ELF-1 (cell line): ENCODE measurements around the gene ZNF407.

Source experiments
- DNase-seq: peaks from one replicate; pipeline ENCODE4 v3.0.0-alpha.2; 2016; ENCODE audit warnings: low read depth, low spot score

The ZNF407 gene

GRCh38 chr18:74874351-74874750 is 276.7 kb downstream of the ZNF407 start:
- no peak for DNase-seq

- DNase-seq: no peak
Observed at GRCh38 chr18:74876630-74877243, 279.1 kb downstream of the ZNF407 start.

GRCh38 chr18:74878267-74878666 is 280.6 kb downstream of the ZNF407 start:
- DNase-seq: no peak

- DNase-seq: no peak
Observed at GRCh38 chr18:74880706-74881278, 283.1 kb downstream of the ZNF407 start.

GRCh38 chr18:74892066-74892627 is 294.5 kb downstream of the ZNF407 start:
- no peak for DNase-seq

- no peak for DNase-seq
Observed at GRCh38 chr18:74895686-74896085, 298.0 kb downstream of the ZNF407 start.

DNA sequence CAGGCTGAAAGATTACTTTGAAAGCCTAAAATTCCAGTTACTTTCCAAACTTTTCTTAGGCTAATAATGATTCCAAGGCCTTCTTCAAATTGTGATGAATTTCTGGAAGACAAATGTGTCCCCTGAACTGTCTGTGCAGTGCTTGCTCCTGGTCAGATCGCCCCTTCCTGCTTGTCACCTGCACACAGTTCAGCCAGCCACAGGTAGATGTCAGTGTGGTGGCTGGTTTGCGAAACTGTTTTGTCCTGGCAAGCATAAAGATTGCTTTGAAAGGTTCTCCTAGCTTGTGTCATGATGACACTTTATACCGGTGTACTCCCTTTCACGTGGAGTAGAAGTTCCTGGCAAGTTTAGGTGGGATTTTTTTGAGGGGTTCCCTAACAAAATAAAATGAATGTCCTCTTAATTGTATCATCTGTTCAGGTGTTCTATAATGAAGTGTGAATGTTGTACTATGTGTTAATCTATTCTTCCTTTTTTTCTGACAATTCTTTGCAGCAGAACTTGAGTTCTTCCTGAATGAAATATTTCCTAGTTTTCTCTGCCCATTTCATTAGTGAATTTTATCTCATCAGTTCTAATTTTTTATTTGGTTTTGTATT is 298.8 kb downstream of the ZNF407 start:
- DNase-seq: peak; percentile 68

GRCh38 chr18:74897971-74898657 is 300.4 kb downstream of the ZNF407 start:
- DNase-seq: no peak

DNA sequence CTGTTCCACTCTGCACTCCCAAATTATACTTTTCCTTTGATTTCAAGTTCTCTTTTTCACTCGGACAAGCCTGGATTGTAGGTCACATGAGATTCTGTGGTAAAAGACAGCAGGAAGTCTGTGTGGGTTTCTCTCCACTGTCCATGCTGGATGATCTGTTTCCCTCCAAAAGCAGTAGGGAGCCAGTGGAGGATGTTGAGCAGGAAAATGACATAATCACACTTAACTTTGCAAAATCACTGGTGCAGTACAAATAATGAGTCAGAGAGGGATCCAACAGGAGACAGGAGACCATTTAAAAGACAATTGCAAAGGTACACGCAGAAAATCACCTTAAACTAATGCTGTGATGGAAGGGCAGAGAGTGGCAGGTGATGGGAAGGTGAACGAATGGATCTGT is 301.3 kb downstream of the ZNF407 start:
- DNase-seq: no peak

DNA sequence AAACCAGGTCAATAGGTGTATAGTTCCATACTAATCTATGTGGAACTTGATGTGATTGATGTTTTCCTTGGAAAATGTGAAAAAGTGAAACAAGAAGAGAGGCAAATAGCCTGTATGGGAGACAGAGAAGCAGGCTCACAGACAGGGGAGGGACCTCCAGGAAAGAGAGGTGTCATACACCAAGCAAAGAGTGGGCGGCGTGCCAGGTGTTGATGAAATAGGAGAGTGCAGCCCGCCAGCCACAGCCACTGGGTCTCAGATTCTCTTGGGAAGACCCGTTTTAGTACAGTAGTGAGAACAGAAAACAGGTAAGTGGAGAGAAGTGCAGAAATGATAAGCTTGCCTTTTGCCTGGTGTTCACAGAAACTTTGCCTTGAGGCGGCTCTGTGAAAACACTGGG is 301.9 kb downstream of the ZNF407 start:
- DNase-seq: no peak

DNA sequence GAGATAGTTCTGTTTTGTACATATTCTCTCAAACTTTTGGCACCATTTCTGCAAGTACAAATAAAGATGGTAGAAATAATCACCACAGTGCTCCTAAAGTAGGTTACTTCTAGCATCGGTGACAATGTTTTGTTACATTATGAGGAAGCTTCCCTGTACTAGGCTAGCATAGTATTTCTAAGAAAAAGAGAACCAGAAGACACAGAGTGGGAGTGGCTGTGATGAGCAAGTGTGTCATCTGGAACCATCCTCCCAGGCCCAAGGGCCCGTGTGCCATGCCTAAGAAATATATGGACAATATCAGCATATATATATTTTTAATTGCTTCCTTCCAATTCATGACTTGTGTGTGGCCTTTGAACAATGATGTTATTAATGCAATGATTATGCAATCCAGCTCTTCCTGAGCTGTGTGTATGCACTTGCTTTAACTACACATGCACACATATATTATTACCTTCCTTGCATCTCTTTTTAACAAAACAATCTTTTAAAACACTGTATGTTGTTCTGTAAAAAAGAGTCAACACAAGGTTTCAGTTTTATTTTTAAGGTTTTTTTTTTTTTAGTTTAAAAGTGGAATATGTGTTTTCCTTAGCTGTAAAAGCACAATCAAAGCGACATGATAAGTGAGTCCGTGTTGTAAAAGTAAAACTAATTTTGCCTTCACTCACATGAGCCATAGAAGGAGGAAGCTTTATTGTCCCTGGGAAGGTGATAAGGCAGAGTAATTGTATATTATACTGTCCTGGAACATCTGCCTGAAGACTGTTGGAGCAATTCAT is 303.9 kb downstream of the ZNF407 start:
- DNase-seq: no peak

GRCh38 chr18:74902147-74902455 is 304.4 kb downstream of the ZNF407 start:
- no peak for DNase-seq

DNA sequence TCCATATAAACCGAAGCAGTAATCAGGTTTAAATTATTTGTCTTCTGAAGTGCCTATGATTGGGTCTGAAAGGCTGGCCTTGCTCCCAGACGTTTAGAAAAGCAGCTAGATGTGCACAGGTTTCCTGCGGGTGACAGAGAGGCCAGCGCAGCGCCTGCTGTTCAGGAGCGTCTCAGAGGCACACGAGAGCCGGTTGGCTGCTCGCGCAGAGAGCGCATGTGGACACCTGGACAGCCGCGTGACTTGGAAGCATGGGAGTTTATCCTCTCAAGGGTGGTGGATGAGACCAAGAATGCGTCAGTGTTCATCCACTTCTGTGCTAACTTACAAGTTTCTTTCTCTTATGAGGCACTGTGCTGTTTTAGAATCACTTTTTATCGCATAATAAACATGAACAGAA is 307.6 kb downstream of the ZNF407 start:
- no peak for DNase-seq

DNA sequence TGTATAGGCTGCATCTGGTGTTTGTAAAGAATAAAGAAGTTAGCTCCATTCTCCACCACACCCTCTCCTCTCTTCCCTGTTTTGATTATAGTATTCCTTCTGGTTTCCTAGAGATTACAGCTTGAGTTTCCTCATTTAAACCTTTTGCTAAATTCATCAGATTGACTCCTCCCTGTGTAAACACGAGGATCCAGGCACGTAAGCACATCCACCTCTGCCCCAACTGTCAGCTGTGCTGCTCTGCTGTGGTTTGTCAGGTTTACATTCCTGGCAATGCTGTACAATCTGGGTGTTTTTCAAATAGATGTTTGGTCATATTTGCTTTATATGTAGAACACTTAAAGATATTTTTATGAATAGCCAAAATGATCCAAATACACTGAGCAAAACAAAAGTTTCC is 308.5 kb downstream of the ZNF407 start:
- DNase-seq: no peak

- peak; percentile 24 for DNase-seq
Observed at GRCh38 chr18:74914052-74914591, 316.5 kb downstream of the ZNF407 start.

DNA sequence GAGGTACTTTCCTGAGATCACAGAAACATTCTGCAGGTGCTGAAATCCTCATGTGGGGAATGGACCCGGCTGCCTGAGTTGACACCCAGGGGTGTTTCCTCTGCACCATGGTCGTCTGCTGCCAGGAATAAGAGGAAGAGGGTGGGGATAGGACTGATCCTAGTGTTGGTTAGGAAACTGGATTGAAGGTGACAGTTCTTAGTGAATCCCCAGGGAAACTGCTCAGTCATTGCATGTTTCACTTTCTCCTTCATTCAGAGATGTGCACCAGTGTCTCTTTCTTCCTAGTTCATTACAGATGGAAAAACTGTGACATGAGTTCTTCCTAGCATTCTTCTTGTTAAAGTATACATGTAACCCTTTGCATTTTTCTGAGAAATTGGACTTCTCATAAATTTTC is 317.0 kb downstream of the ZNF407 start:
- no peak for DNase-seq

DNA sequence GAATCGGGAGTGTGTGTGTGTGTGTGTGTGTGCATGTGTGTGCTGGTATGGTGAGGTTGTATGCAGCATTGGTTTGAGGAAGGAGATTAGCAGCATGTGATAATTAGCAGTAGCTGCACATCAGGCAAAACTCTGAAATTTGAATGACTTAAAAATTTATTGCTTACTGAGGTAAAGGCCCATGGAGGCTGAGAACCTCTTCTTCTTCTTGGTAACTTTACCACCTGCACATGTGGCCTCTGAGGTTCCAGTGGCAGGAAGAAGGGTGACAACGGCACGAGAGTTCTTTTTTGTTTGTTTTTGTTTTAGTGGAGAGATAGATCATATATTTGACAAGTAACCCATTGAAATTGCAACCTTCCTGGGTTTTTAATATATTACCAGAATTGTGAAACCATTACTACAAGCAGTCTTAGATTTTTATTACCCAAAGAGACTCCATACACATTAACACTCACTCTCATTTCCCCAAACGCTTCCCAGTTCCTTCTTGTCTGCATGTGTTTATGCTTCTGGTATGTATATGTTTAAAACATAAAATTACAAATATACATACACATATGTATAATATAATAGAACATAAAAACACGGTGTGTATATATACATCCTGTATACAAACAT is 319.2 kb downstream of the ZNF407 start:
- no peak for DNase-seq

GRCh38 chr18:74918276-74918790 is 320.7 kb downstream of the ZNF407 start:
- no peak for DNase-seq

DNA sequence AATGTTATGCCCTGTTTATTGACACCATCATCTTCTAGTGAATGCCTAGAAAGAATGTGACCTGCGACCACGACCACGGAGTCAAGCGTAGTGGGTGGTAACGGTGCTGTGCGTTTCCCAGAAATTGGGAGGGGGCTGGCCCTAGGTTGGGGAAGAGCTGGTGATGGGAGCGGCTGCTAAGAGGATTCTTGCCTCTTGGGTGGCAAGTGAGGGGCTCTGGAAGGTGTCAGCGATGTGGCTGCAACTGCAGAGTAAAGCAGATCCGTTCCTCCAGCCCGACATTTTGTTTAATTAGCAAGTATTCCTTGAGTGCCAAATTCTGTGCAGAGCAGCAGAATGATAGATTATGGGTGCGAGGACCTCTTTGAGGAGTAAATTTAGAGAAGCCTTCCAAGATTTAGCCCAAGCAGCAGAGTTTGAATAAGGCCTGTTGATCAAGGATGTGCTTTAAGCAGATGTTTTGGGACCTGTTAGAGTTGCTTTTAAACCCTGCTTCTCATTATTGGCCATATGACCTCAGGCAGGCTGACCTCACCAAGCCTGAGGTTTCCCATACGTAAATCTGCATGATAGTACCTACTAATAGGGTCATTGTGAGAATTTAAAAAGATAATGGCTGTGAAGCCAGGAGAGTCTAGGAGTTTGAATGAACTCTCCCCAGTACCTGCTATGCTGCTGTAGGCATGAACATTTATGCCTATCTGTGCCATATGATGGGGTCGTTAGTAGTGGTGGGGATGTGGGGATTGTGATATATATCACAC is 323.6 kb downstream of the ZNF407 start:
- peak; percentile 77 for DNase-seq

DNA sequence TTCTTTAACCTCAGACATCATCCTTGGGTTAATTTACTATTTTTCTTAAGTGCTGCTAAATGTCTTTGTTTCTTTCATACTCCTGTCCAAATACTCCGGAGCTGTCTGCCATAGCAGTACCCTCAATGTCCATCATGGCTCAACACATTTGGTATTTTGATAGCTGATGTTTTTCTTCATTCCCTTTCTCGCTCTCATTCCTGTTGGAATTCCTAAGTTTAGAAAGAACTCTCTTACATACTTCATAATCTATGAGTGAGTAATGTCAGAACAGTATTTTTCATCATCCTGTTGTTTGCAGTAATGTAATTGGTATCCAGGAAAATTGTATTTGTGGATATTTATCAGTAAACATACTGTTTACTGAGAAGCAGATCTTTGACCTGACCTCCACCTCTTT is 328.4 kb downstream of the ZNF407 start:
- DNase-seq: no peak
